Measurements from ENCODE around the gene LMBR1L. TPM values are rescaled to one million over a fixed set of nuclear protein-coding genes. Genes with fewer than 3 reads are reported as not detected.
A peak's percentile ranks its signal among the peaks of the same experiment; 100 is the strongest.

Gene LMBR1L
- total RNA-seq, 1 donor = 112 TPM

DNA sequence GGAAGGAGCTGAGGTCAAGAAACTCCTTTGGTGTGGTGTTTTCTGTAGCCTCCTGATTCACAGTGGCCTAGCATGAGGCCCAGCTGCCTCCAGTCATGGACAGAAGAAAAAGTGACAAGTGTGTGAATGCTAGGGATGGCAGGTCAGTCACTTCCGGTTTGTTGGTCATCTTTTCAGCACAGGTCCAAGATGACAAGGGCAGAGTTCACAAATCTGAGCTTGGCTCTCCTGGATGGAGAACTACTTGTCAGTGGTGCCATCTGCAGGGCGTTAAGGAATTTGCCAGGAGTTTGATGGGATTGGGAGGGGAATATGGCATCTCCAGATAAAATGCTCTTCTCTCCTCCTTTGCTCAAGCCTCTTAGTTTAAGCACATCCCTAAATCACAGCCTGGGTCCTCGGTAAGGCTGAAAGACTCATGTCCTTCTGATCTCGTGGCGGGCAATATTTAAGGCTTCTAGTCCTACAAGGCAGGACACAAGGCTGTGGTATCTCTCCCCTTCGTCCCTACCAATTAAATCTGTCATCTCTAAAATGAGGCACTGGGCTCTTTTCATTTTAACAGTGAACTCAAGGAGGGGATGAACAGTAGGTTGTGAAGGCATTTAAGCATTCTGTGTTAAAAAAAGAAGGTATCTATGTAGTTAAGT, 10.5 kb upstream of the LMBR1L start:
- peak in 1 of 3 donors; percentile 16 for DNase-seq (ENCODE audit: low read depth in 2 of 3, low spot score in 2 of 3)

DNA sequence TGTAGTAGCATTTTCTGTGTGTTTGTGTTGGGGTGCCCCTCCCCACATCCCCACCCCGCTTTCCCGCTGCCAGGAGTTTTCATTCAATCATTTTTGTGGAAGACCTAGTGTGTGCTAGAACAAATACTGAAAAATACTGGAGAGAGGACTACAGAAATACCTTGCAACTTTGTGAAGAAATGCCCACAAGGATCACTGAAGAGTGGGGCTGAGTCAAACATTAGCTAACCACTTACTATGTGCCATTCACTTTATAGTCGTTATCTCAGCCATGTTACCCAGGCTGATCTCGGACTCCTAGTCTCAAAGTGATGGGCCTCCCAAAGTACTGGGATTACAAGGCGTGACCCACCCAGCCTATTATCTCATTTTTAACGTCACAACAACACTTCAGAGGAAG, 559 bp upstream of the LMBR1L start:
- DNase-seq (ENCODE audit: low read depth in 2 of 3, low spot score in 2 of 3) = no peak

DNA sequence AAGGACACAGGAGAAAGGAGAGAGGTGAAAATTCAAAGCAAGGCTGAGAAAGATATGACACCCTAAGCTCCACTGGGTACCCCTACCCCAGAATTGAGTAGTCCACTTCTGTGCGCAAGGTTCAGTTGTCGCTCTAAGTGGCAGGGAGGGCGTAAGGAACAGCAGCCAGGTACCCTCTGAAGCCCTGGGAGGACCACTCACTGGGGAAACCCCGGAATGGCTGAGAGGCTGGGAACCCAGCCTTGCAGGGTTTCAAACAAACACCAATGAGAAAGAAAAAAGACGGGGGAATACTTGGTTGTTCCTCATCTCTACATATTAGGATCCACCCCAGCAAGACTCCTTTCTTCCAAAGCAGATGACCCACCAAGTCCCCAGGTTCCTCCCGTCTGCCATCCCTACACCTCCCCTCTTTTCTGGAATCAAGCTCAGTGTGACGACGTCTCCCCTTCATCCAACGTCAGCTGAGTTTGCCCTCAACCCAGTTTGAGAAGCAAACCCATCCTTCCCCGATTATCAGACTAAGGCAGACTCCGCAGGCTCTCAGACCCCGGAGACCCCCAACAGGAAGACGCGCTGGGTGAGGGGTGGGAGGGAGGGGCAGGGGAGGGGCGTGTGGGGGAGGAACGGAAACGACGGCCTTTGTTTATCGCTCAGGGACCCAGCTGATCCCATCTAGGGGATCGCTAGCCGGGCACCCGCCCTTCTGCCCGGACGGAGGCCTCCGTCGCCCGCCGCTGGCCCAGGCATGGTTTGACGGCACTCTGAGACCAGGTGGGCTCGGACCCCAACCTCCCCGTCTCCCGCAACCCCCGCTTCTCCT, 795 bp downstream of the LMBR1L start:
- peak in 1 of 3 donors; percentile 20 for DNase-seq (ENCODE audit: low read depth in 2 of 3, low spot score in 2 of 3)

DNA sequence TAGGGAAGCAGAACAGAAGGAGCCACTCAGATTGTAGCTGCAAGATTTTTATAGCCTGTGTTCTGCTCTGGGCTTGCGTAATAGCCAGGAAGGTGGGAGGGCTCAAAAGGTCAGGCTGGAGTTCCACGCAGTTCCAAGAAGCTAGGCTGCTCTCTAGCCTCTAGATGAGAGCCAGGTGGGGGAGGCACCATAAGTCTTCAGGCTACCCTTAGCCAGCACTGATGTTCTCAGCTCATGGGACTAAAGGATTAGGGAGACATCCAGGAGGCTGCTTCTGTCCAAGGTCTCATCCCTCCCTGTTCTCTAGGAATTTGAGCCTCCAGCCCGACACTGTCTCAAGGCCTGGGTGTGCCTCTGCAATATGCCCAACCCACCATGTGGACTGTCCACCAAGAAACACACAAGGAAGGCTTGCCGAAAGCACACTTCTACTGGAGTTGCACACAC, 1.7 kb downstream of the LMBR1L start:
- DNase-seq (ENCODE audit: low read depth in 2 of 3, low spot score in 2 of 3) = peak in 1 of 3 donors; percentile 22

DNA sequence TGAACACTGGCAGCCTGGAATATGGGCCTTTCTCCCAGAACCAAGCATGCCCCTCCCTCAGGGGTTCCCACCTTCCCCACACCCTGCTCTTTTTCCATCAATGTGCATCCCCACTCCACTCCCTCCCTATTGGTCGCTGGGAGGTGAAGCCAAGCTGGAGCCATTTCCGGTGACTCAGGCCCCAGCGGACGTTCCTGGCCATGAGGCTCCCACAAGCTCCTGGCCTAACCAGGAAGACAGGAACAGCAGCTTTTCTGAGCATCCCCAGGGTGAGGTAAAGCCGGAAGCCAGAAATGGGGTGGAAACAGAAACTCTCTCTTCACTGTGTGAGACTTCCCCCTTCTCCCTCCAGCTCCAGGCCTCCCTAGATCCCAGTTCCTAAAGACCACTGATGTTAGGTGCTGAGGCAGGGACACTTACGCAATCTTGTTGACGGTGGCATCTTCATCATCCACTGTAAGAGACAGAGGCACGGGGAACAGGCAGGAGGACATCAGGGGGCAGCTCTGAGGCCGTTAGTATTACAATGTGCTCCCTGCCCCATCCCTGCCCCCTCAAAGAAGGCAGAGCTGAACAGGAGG, 5.1 kb downstream of the LMBR1L start:
- DNase-seq (ENCODE audit: low read depth in 2 of 3, low spot score in 2 of 3) = no peak

DNA sequence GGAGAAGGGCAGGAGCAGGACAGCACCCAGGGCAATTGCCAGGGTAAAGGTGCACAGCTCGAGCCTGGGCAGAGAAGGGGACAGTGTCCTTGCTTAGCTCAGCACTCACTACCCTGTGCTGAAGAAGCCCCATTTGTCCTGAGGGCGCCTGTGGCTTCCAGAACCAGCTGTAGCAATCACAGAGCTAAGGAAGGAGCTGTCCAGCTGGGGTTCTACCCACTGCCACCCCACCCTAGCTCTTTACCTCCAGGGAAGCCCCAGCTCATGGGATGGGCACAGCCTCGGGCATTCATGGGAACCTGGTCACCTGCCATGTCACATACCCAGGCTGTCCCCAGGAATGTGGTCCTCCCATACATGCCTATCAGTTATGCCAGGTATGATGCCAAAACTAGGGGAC, 5.8 kb downstream of the LMBR1L start:
- DNase-seq (ENCODE audit: low read depth in 2 of 3, low spot score in 2 of 3) = no peak

DNA sequence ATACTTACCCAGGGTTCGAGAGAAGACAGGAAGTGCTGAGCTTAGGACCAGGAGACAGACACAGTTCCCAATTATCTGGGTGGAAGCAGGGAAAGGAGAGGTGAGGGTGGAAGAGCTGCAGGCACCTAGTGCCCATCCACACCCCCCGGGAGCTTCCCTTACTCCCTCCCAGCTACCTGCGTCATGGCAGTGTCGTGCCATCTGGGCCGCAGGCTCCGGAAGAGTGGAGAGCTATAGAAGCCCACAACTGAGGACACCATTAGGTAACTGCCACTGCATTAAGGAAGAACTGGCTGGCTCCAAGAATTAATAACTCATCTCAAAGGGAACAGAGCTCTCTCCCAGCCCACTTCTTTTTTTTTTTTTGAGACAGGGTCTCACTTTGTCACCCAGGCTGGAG, 10.3 kb downstream of the LMBR1L start:
- DNase-seq (ENCODE audit: low read depth in 2 of 3, low spot score in 2 of 3) = no peak

DNA sequence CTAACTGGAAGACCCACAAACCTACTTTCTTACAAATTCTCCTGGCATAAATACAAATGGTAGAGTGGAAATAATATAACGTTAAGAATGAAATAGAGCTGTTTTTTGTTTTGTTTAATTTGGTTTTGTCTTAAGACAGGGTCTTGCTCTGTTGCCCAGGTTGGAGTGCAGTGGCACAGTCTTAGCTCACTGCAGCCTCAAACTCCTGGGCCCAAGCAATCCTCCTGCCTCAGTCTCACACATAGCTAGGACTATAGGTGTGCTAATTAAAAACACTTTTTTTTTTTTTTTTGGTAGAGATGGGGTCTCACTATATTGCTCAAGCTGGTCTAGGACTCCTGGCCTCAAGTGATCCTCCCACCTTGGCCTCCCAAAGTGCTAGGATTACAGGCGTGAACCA, 11.9 kb downstream of the LMBR1L start:
- no peak for DNase-seq (ENCODE audit: low read depth in 2 of 3, low spot score in 2 of 3)

DNA sequence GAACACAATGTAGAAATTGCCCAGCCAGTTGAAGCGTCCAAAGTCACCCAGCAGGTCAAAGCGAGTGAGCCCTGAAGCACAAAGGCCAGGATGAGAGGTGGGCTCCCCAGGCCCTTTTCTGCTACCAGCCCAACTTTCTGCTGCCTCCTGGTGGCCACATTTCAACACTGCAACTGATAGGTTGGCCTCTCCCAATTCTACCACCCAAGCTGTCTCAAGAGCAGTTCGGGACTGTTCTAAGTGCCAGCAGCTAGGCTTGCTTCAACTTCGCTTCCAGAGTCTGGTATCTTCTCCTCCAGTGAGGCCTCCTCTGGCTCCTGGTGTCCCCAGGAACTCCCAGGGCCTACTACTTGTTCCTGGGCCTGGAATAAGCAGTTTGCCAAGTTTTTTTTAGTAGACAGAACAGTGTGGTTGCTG, 12.6 kb downstream of the LMBR1L start:
- DNase-seq (ENCODE audit: low read depth in 2 of 3, low spot score in 2 of 3) = peak in 2 of 3 donors; percentile 52 to 74

DNA sequence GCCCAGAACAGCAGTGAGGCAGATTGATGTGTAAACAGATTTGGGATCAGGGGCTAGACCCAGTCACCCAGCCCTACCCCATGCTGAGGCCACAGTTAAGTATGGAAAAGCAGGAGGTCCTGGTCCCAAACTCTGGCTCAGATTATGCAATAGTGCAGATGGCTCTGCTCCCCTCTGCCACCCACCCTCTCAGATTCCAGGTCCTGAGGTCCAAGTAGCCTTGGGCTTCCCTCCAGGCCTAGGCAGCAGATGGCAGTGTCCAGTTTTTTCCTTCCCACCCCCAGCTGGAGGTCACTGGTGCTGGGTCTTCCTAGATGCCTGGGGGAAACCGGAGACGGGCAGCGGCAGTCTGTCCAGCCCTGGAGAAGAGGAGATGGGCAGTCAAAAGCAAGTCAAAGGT, 13.3 kb downstream of the LMBR1L start:
- DNase-seq (ENCODE audit: low read depth in 2 of 3, low spot score in 2 of 3) = no peak

DNA sequence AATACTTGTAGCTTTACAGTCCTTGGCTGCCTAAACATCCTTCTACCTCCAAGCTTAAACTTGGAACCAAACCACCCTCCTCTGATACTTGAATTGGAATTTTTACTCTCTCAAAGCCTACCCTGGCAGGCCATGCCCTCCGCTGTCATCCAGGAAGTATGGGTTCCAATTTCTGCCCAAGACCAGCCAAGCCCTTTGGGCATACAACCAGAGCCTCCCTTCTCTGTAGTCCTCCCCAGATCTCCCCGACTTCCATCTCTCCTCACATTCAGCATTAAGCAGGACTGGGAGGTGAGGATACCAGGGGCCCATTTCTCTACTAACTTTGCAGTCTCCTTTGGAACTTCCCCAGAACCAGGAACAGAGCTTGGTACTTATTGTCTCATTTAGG, 15.7 kb downstream of the LMBR1L start:
- no peak for DNase-seq (ENCODE audit: low read depth in 2 of 3, low spot score in 2 of 3)

DNA sequence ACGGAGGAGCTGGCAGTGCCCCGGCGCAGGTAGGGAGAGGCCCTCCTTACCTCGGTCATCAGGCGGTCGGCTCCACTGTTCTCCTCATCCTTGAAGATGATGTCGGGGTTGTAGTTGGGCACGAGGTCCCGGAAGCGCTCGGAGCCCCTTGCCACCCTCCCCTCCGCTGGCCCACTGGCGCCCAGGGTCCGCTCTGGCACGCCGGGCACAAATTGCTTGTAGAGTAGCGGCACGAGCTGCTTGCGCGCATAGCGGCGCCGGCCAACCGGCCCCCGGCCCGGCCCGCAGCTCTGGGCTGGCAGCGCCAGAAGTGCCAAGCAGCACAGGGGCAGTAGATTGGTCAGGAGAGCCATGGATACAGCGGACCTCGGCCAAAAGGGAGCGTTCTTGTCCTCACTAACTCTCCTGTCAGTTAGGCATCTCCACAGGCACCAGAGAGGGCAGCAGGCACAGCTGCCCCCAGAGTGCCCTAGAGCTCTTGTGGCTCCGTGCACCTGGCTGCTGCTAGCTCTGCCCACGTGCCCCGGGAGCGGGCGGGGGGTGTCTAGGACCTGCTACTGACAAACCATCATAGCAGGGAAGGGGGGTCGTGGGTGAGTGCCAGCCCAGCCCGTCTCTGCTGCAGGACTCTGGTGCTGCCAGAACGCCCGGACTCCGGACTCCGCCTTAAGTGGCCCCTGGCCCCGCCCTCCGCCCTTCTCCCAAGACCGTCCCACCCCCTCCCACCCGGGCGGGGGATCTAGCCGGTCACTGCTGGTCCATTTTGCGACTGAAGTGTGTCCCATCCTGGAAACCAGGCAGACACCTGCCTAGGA, 16.3 kb downstream of the LMBR1L start, which contains the start of gene DHH:
Gene DHH (minus strand): TSS at position 642 of the 815 bp plus-strand sequence. CDS start 289 bp downstream, at position 353.
- DNase-seq (ENCODE audit: low read depth in 2 of 3, low spot score in 2 of 3) = peak in 1 of 3 donors; percentile 45

DNA sequence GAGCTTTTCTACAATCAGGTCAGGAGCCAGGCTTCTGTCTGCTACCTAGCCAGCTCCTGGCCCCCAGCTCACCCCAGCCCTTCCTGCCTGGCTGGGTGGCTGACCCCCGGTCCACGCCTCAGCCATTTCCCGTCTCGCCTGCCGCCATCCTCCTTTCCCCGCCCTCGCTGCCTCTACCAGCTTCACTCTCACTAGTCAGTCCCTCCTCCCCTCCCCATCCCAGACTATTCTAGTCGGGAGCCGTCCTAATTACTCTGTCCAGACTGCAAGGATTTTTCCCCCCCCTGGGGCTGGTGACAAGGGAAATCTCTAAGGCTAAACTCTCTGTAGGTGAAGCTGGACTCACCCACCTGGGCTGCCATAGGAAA, 16.9 kb downstream of the LMBR1L start:
- no peak for DNase-seq (ENCODE audit: low read depth in 2 of 3, low spot score in 2 of 3)

DNA sequence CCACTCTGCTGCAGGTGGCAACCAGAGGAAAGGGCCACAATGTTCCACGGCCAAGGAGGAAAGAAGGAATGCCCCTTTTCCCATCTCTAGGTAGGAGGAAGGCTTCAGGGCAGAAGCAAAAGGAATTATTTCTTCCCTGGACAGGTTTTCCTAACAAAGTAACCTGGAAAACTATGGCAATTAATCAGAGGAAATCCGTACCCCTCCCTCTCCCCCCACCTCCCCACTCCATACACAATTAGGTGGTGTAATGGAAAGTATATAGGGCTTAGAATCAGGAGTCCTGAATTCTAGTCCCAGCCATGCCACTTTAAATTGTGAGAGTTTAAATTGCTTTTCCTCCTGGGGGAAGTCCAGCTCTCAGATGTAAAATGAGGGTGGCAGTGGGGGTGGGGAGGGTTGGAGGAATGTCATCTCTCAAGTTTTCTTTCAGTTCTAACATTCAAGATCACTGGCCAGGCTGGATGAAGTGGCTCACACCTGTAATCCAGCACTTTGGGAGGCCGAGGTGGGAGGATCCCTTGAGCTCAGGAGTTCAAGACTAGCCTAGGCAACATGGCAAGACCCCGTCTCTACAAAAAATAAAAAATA, 17.7 kb downstream of the LMBR1L start:
- DNase-seq (ENCODE audit: low read depth in 2 of 3, low spot score in 2 of 3) = no peak

DNA sequence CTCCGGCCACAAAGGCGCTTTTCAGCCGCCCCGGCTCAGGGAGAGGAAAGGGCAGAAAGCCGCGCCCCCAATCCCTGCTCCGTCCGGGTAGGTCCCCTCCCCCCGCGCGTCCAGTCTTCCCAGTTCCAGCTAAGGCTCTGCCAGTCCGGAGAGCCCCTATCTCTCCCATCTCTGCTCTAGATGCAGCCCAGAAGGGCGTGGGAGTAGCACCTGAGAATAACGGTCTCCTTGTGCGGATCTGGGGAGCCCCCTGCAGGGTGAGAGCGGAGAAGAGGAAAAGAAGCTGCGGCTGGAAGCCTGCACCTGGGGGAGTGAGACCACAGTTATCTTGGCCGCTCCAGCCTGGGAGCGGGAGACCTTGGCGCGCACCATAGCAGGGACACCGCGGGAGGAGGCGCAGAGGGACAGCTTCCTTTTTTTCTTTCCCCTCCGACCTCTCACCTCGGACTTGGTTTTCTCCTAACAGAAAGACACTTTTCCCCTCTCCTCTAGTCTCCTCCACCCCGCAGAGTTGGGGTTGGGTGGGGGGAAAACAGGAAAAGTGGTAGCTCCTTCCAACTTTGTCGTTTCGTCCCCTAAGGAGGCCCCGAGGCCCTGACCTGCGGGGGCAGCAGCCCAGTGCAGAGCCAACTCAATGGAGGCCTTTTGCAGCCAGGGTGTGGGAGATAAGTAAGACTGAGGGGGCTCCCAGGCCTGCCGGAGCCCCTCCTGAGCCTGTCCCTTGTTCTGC, 18.4 kb downstream of the LMBR1L start:
- peak in 2 of 3 donors; percentile 40 to 45 for DNase-seq (ENCODE audit: low read depth in 2 of 3, low spot score in 2 of 3)

DNA sequence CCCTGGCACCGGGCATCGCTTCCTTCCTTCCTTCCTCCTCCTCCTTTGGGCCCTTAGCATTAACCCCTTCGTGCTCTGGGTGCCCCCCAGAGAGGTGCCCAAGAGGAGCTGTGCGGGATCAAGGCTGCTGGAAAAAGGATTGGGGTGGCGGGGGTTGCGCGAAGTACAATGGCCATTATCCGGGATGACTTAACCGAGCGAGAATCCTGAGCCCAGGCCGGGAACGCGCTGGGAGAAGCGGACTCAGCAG, 18.9 kb downstream of the LMBR1L start:
- no peak for DNase-seq (ENCODE audit: low read depth in 2 of 3, low spot score in 2 of 3)

DNA sequence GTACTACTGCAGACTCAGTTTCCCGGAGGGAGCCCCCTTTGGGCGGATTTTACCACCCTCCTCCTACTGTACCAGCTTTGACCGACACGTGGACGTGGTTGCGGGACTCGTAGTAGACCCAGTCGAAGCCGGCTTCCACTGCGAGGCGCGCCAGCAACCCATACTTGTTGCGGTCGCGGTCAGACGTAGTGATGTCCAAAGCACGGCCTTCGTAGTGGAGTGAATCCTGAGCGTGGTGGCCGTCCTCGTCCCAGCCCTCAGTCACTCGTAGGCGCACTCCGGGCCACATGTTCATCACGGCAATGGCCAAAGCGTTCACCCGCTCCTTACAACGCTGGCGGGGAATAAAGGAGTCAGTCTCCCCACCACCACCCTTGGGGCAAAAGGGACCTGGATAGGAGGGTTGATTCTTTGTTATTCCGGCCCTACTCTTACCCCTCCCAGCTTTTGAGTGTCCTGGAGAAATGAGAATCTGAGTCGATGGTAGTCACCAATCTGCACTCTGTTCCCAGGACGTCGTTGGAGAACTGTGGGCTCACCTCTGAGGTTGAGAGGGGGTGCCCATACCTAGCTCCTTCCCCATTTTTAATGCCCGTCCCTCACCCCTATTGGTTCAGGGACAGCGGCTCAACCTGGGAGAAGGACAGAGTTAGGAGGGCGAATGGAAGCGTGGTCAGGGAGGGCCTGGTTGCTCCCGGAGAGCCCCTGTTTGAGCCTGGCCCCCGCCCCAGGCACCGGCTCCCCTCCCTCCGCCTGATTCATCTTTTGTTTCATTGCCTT, 19.4 kb downstream of the LMBR1L start:
- DNase-seq (ENCODE audit: low read depth in 2 of 3, low spot score in 2 of 3) = no peak

DNA sequence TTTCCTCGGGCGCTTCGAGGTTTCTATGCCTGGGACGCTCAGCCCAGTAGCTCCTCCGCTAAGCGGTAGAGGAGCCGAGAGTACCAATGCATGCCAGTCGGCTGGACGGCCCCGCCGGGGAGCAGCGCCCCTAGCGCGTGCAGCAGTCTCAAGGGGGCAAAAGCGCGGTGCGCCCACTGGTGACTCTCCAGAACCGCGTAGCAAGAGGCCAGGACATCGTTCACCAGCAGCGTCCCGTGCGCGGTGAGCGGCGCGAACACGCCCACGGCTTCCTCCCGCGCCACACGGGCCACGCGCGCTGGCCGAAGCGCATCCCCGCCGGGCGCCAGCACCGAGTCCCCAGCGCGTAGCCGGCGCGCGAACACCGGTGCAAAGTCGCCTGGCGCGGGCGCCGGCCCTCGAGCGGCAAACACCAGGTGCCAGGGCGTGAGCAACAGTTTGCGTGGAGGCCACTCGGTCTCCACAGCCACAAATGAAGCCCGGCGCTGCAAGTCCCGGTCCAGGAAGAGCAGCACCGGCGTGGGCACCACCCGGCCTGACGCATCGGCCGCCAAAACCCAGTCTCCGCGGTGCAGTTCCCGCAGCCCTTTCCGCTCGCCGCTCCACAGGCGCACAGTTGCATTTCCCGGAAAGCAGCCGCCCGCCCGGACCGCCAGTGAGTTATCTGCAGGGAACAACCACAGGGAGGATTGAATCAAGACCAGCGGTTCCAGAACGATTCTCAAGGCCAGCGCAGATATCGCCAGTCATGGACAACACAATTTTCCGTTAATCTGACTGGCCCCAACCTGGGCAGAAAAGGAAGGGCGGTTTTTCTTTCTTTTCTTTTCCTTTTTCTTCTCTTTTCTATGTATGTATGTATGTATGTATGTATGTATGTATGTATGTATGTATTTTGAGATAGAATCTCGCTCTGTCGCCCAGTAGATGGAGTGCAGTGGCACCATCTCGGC, 20.6 kb downstream of the LMBR1L start:
- peak in 2 of 3 donors; percentile 68 to 70 for DNase-seq (ENCODE audit: low read depth in 2 of 3, low spot score in 2 of 3)
